Fibroblast of lung (primary cell): ENCODE measurements around the gene FBRSL1. TPM values are rescaled to one million over a fixed set of nuclear protein-coding genes. Genes with fewer than 3 reads are reported as not detected.

ENCODE experiments used
- DNase-seq, 2 donors: peaks; one replicate each; pipeline versions ENCODE4 v3.0.0 to v3.0.0-alpha.2; 2010; ENCODE audit warnings: low read depth in 2 of 2
- H2AFZ ChIP-seq: 2 replicates; pipeline ENCODE4 v1.5.1; 2012; ENCODE audit warnings: low read length, control low read depth, inconsistent platforms
- H3K27ac ChIP-seq: 2 replicates; pipeline ENCODE4 v1.5.1; 2011; ENCODE audit warnings: low read length, control low read depth; ENCODE audit not compliant: insufficient read depth
- H3K27me3 ChIP-seq: 2 replicates; pipeline ENCODE4 v1.5.1; 2011; ENCODE audit warnings: mild to moderate bottlenecking, low read length; ENCODE audit not compliant: control insufficient read depth, insufficient read depth
- H3K36me3 ChIP-seq: 2 replicates; pipeline ENCODE4 v1.5.1; 2011; ENCODE audit warnings: low read length; ENCODE audit not compliant: control insufficient read depth, insufficient read depth
- H3K4me1 ChIP-seq: 2 replicates; pipeline ENCODE4 v1.5.1; 2011; ENCODE audit warnings: low read length; ENCODE audit not compliant: control insufficient read depth, insufficient read depth; ENCODE audit errors: extremely low read depth
- H3K4me2 ChIP-seq: 2 replicates; pipeline ENCODE4 v1.5.1; 2011; ENCODE audit warnings: low read length, control low read depth; ENCODE audit not compliant: insufficient read depth; ENCODE audit errors: extremely low read depth
- H3K4me3 ChIP-seq, 4 experiments: fragments of 200-600 bp in 1 of 4; sonication (generic) in 1 of 4; replicated peaks in 1 of 4; 2 replicates each; pipeline ENCODE4 v1.5.1; 2011 to 2016; ENCODE audit warnings: low read length in 4 of 4, low read depth in 3 of 4, mild to moderate bottlenecking in 3 of 4, control low read depth in 2 of 4, inconsistent platforms in 1 of 4, mixed read lengths in 1 of 4; ENCODE audit not compliant: insufficient read depth in 1 of 4; ENCODE audit errors: control extremely low read depth in 1 of 4
- H3K79me2 ChIP-seq: 2 replicates; pipeline ENCODE4 v1.5.1; 2012; ENCODE audit warnings: mild to moderate bottlenecking, low read length, inconsistent platforms; ENCODE audit not compliant: control insufficient read depth, insufficient read depth
- H3K9ac ChIP-seq: 2 replicates; pipeline ENCODE4 v1.5.1; 2011; ENCODE audit warnings: mild to moderate bottlenecking, low read length, control low read depth; ENCODE audit not compliant: insufficient read depth
- H3K9me3 ChIP-seq: 2 replicates; pipeline ENCODE4 v1.5.1; 2012; ENCODE audit warnings: low read depth, low read length; ENCODE audit not compliant: control insufficient read depth, insufficient read depth
- H4K20me1 ChIP-seq: 2 replicates; pipeline ENCODE4 v1.5.1; 2011; ENCODE audit warnings: low read length; ENCODE audit not compliant: control insufficient read depth, insufficient read depth; ENCODE audit errors: extremely low read depth
- CTCF ChIP-seq, 2 donors: IDR thresholded peaks in 1 of 2; conservative IDR thresholded peaks in 1 of 2; 1 replicate in 1 of 2; 2 replicates in 1 of 2; pipeline ENCODE4 v1.5.1; 2011 to 2012; ENCODE audit warnings: low read length in 2 of 2, control low read depth in 1 of 2, inconsistent platforms in 1 of 2, low read depth in 1 of 2, mild to moderate bottlenecking in 1 of 2
- EZH2 ChIP-seq: IDR thresholded peaks from 2 replicates; pipeline ENCODE4 v1.5.1; 2012; ENCODE audit warnings: low read length, control low read depth, mild to moderate bottlenecking; ENCODE audit errors: missing control alignments
- polyA plus RNA-seq, 2 donors: library from polyadenylated mRNA; depleted of rRNA in 1 of 2; stranded (reverse) in 1 of 2; unstranded in 1 of 2; fragments of >200 nt; gene quantifications; 2 replicates each; pipeline ENCODE4 v1.2.1, GENCODE V29; 2011 to 2012; ENCODE audit warnings: missing spikeins in 1 of 2
- total RNA-seq: library from RNA; depleted of rRNA; stranded (reverse); fragments of >200 nt; gene quantifications from 2 replicates; pipeline ENCODE4 v1.2.1, GENCODE V29; 2014

The FBRSL1 gene
- total and polyA plus RNA-seq, 2 donors (not counting 1 experiment from before 2014, with no cell fraction given), result 1.4 to 1.8 TPM

- Histone ChIP-seq H3K4me3 (no peak overlapping the region), H3K4me2 (no peak overlapping the region), H3K79me2 (no peaks in the 10 kb centered on the region), H3K4me1 (no peaks in the 10 kb centered on the region), H4K20me1 (no peaks in the 10 kb centered on the region), H2AFZ (no peak overlapping the region), H3K9me3 (no peaks in the 10 kb centered on the region), H3K9ac (no peak overlapping the region), H3K36me3 (no peaks in the 10 kb centered on the region), H3K27me3 (no peaks in the 10 kb centered on the region), H3K27ac (no peak overlapping the region)
- no peak for TF ChIP-seq EZH2
- TF ChIP-seq CTCF (conservative IDR thresholded peaks at IDR 0.05 in 1 of 2, IDR thresholded peaks at IDR 0.05 in 1 of 2; ENCODE audit: low read depth in 1 of 2, low read length in 2 of 2), result peak in 1 of 2 donors; percentile 31
- no peak for DNase-seq
These were observed 65.1 kb downstream of the FBRSL1 start for GRCh38 chr12:132554845-132555630.

- H4K20me1 ChIP-seq, result no peaks in the 10 kb centered on the region
- H3K4me3 ChIP-seq, result no peak overlapping the region
- no peak for DNase-seq
- H3K27ac ChIP-seq, result no peak overlapping the region
- no peak overlapping the region for H3K4me2 ChIP-seq
- H2AFZ ChIP-seq, result no peak overlapping the region
- H3K36me3 ChIP-seq, result no peaks in the 10 kb centered on the region
- no peaks in the 10 kb centered on the region for H3K9me3 ChIP-seq
- H3K79me2 ChIP-seq, result no peaks in the 10 kb centered on the region
- TF ChIP-seq CTCF (conservative IDR thresholded peaks at IDR 0.05 in 1 of 2, IDR thresholded peaks at IDR 0.05 in 1 of 2; ENCODE audit: low read depth in 1 of 2, low read length in 2 of 2) (no peak), EZH2 (no peak)
- no peaks in the 10 kb centered on the region for H3K27me3 ChIP-seq
- H3K4me1 ChIP-seq, result no peaks in the 10 kb centered on the region
- no peak overlapping the region for H3K9ac ChIP-seq
These were observed 65.7 kb downstream of the FBRSL1 start for GRCh38 chr12:132555686-132556085.

GRCh38 chr12:132556216-132556615 lies 66.3 kb downstream of the FBRSL1 start:
- no peaks in the 10 kb centered on the region for H3K79me2 ChIP-seq
- no peaks in the 10 kb centered on the region for H3K4me1 ChIP-seq
- TF ChIP-seq CTCF (conservative IDR thresholded peaks at IDR 0.05 in 1 of 2, IDR thresholded peaks at IDR 0.05 in 1 of 2; ENCODE audit: low read depth in 1 of 2, low read length in 2 of 2), result no peak
- no peak for TF ChIP-seq EZH2
- H3K4me3 ChIP-seq, result no peak overlapping the region
- H3K9me3 ChIP-seq, result no peaks in the 10 kb centered on the region
- H3K27me3 ChIP-seq, result no peaks in the 10 kb centered on the region
- no peaks in the 10 kb centered on the region for H4K20me1 ChIP-seq
- no peak for DNase-seq
- no peak overlapping the region for H3K4me2 ChIP-seq
- H3K27ac ChIP-seq, result no peak overlapping the region
- H2AFZ ChIP-seq, result no peak overlapping the region
- H3K9ac ChIP-seq, result no peak overlapping the region
- H3K36me3 ChIP-seq, result no peaks in the 10 kb centered on the region
